GM19328 (cell line): Measurements from ENCODE around the gene OLIG2.

ENCODE experiments used
- ATAC-seq: cut with Tn5 transposase; IDR thresholded peaks from one replicate; pipeline ENCODE4 v1.9.1; 2021; ENCODE audit warnings: mild to moderate bottlenecking, moderate library complexity; ENCODE audit not compliant: unreplicated experiment

OLIG2 gene

GRCh38 chr21:33063907-33064622 is 38.3 kb downstream of the OLIG2 start:
- ATAC-seq = no peak

GRCh38 chr21:33064623-33065390 is 39.1 kb downstream of the OLIG2 start:
- ATAC-seq = no peak

- no peak for ATAC-seq
Measured at GRCh38 chr21:33067043-33067442, 41.3 kb downstream of the OLIG2 start.

- no peak for ATAC-seq
Measured at GRCh38 chr21:33067457-33067856, 41.7 kb downstream of the OLIG2 start.

GRCh38 chr21:33069243-33069642 is 43.5 kb downstream of the OLIG2 start:
- no peak for ATAC-seq

GRCh38 chr21:33069645-33069993 is 43.9 kb downstream of the OLIG2 start:
- no peak for ATAC-seq

- no peak for ATAC-seq
Measured at GRCh38 chr21:33069994-33070743, 44.4 kb downstream of the OLIG2 start, which contains the start of gene OLIG1. OLIG1 (plus strand) TSS chr21:33070141; CDS start chr21:33070247, 106 bp downstream.

GRCh38 chr21:33070744-33070997 is 44.9 kb downstream of the OLIG2 start:
- ATAC-seq = no peak

- no peak for ATAC-seq
Measured at GRCh38 chr21:33070998-33071769, 45.4 kb downstream of the OLIG2 start.

GRCh38 chr21:33071770-33072306 is 46.1 kb downstream of the OLIG2 start:
- no peak for ATAC-seq

- ATAC-seq = no peak
Measured at GRCh38 chr21:33073636-33074035, 47.9 kb downstream of the OLIG2 start.

GRCh38 chr21:33075128-33075527 is 49.4 kb downstream of the OLIG2 start:
- ATAC-seq = no peak

GRCh38 chr21:33075596-33076195 is 50.0 kb downstream of the OLIG2 start:
- no peak for ATAC-seq

GRCh38 chr21:33076600-33077329 is 51.0 kb downstream of the OLIG2 start:
- no peak for ATAC-seq
